GM19240 (cell line): ENCODE data around the gene LEF1.

Source experiments
- DNase-seq: peaks from one replicate; pipeline ENCODE4 v3.0.0; 2011; ENCODE audit warnings: low spot score; ENCODE audit not compliant: insufficient read length

Gene LEF1

DNA sequence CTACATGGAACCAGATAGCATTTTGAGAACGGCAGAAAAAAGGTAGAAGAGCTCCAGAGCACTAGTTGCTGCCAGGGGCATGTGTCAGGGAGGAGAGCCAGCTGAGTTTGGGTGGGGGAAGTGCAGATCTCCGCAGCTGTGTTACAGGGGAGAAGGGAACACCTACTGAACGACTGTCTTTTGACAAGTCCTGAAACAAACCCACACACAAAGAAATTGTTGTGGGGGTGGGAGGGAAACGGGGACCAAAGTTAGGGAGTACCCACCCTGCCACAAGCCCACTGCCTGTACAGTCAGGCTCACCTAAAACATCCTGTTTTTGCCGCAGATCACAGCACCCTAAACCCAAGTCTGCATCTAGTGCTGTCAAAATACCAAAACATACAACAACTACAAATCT lies 55.5 kb downstream of the LEF1 start:
- DNase-seq = no peak

GRCh38 chr4:108111781-108112180 lies 57.0 kb downstream of the LEF1 start:
- no peak for DNase-seq

- no peak for DNase-seq
Observed at GRCh38 chr4:108110450-108110849, 58.3 kb downstream of the LEF1 start.

- no peak for DNase-seq
Observed at GRCh38 chr4:108109997-108110416, 58.7 kb downstream of the LEF1 start.

DNA sequence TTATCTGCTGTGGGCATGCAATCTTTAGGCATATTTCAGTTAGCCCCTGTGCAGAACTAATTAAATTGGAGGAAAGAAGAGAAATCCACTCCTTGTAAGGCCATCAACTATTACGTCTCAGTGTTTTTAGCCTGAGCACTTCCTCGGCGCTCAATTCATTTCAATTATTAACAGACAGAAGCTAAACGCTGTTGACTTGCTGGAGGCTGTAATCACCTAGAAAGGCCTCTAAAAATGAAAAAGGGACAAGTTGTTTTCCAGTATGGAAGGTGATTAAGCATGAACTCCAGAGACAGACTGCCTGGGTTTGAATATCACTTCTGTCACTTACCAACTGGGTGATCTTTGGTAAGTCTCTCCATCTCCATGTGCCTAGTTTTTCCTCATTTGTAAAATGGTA lies 59.6 kb downstream of the LEF1 start:
- no peak for DNase-seq

- DNase-seq = no peak
Observed at GRCh38 chr4:108107729-108108382, 60.9 kb downstream of the LEF1 start.

GRCh38 chr4:108107101-108107500 lies 61.6 kb downstream of the LEF1 start:
- DNase-seq = no peak

- DNase-seq = no peak
Observed at GRCh38 chr4:108106186-108106585, 62.5 kb downstream of the LEF1 start.

DNA sequence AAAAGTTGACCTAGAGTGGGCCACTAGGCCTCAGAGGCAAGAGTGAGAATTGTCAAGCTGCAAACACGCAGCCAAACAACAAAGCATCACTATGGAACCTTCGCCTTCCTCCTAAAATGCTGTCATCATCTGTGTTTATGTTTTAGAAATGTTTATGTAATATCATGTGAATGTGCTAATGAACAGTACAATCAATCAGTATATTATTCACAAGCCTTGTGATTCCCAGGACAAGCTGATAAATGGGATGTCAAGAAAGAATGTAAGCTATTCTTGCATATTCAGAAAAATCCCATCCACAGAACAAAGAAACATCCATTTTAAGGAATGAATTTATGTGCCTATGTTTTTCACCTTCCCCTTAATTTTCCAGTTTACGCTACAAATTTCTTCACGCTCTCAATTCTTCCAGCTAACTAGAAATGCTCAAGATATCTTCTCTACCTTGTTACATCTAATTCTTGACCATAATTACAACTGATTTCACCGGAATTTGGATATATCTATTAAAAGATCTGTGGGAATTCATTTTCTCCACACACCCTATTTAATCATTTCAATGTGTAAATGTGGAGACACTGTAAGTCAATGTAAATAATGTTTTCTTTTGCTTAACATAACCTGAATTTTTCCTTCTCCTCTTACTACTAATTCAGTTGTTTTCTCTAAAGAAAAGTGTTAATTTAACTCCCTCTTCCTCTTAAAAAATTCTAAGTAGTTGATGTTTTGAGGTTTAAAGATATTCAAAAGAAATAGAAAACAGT lies 65.5 kb downstream of the LEF1 start:
- DNase-seq = no peak

DNA sequence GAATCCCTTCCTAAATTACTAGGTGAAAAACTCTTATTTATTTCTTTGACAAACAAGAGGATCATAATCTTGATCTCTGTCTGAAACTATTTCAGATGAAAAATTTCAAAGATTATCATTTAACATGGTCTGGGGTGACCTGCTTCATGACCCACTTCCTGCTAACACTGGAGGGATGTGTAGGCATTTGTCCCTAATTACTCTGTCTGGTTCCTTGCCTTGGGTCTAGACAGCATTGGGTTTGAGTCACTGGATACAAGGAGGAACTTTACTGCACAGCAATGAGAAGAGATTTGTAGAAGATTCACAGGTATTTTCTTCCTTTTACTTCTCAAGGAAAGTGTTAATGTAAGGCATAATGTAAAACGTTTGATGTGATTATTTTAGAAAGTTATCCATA lies 67.9 kb downstream of the LEF1 start:
- no peak for DNase-seq

GRCh38 chr4:108099838-108100237 lies 68.9 kb downstream of the LEF1 start:
- no peak for DNase-seq

GRCh38 chr4:108097990-108098553 lies 70.7 kb downstream of the LEF1 start:
- no peak for DNase-seq

DNA sequence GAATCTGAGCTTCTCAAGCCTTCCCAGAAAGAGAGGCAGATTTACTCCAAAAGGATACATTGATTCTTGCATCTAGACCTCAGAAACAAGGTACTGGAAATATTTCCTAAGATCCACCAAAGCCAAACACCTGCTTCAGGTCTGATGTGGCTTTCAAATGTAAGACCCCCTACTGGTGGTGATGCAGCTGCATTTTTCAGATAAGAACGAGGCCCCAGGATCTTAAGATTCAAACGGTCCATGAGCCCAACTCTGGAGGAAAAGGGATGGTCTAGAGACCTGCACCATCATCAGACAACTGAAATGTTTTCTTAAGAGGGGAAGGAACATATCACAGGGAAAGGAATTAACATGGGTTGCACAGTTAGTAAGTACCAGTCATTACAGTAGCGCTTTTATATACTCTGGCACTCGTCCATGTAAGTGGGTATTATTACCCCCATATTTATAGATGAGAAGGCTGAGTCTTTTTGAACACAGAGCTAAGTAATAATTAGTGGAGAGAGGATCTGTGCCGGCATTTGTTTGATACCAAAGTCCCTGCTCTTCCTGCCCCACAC lies 73.7 kb downstream of the LEF1 start:
- no peak for DNase-seq

- DNase-seq = no peak
Observed at GRCh38 chr4:108094131-108094530, 74.6 kb downstream of the LEF1 start.

DNA sequence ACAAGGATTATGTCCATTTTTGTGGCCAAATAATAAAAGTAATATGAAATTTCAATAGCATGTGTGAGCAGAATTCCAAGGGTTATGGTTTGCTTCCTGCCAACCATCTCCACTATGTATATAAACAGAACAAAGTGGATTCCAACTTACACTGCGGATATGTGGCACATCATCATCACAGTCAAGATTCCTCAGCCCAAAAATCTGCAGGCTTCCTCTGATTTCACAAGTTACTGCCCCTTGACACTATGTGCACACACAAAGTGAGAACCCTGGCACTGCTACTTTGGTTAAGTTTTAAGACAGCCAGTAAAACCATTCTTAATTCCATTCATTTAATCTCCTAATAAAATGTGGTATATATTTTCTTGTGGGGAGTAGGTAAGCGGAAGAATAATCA lies 76.4 kb downstream of the LEF1 start:
- DNase-seq = no peak

DNA sequence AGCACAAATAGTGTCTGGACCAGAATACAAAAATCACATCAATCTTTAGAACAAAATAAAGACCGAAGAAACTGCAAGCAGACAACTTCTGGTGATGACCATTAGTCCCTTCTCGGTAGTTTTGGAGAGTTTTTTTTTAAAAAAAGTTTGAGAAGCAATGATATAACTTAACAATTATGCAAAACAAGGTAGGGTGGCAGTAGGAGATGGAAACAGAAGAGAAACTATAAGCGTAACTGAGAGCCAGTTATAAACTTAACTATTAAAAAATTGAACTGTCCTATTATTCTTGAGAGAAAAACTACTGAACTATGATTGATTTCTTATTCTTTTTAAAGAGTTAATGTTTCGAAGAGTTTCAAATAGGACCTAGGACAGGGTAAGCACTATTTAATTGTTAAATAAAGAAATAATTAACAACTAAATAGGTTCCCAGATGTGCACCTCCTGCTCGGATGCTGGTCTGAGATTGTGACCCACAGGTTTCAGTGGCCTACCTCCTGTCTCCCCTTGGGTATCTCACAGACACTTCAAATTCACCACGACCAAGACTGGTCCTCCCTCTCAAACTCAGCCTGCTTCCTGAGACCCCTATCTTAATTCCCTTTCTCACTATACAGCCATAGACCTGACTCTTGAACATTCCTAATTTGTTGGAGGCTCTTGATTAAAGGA lies 81.3 kb downstream of the LEF1 start:
- DNase-seq = no peak

- DNase-seq = no peak
Observed at GRCh38 chr4:108081256-108081655, 87.5 kb downstream of the LEF1 start.

DNA sequence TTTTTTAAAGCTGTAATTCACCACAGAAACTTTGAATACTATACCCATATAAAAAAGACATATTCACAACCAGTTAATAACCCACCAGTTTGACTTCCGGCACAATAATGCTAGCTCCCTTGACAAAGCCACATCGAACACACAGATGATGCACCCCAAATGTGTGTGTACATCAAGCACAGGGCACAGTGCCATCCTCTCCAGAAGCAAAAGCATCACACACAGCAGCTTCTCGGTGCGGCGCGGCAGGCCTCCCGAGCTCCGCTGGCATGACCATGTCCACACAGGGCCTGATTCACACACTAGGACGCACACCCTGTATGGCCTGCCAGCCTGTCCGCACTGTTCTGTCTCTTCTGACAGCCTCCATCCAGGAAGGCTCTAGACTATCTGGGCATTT lies 88.0 kb downstream of the LEF1 start:
- DNase-seq = no peak

- no peak for DNase-seq
Observed at GRCh38 chr4:108078024-108078733, 90.6 kb downstream of the LEF1 start.

GRCh38 chr4:108072300-108072699 lies 96.4 kb downstream of the LEF1 start:
- no peak for DNase-seq

DNA sequence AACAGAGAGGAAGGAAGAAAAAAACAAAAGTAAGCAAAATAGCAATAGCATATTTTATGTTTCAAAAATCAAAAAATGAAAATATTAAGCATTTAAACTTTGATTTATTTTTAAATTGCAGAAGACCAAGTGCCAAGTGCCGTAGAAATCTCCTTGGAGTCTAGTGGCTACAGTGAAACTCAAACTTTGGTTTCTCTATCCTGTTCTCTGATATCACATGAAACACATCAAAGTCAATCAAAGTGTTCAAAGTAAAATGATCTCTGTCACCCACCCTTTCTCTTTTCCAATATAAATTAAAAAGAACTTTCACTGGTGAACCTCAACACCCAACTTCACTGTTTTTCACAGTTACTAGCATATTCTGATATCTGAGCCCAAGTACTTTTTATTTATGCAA lies 98.0 kb downstream of the LEF1 start:
- no peak for DNase-seq
